Ovary (tissue), 9 donors: ENCODE measurements around the gene BCL2L14. TPM values are rescaled to one million over a fixed set of nuclear protein-coding genes. Genes with fewer than 3 reads are reported as not detected.
"Not testable (repeated sequence)": the region's sequence is repeated elsewhere in the genome, so short reads cannot be mapped to it uniquely, and the experiment has no call there.

Source experiments
- DNase-seq, 5 donors: peaks; one replicate each; pipeline ENCODE4 v3.0.0-alpha.2; 2019 to 2020
- H3K27ac ChIP-seq, 2 donors: fragments of 200-600 bp; one replicate each; pipeline versions ENCODE4 v1.5.1 to v1.8.0; 2019 to 2022
- H3K27me3 ChIP-seq: fragments of 200-600 bp; one replicate; pipeline ENCODE4 v1.8.0; 2022
- H3K36me3 ChIP-seq: fragments of 200-600 bp; sonication (generic); one replicate; pipeline ENCODE4 v1.5.1; 2019
- H3K4me1 ChIP-seq: one replicate; pipeline ENCODE4 v1.8.1; 2013; ENCODE audit warnings: mild to moderate bottlenecking, moderate library complexity; ENCODE audit not compliant: insufficient read depth
- H3K4me3 ChIP-seq: fragments of 200-600 bp; sonication (generic); one replicate; pipeline ENCODE4 v1.5.1; 2017
- H3K9me3 ChIP-seq, 2 donors: fragments of 200-600 bp in 1 of 2; sonication (generic) in 1 of 2; one replicate each; pipeline versions ENCODE4 v1.5.1 to v1.8.1; 2013 to 2019; ENCODE audit warnings: mild to moderate bottlenecking in 1 of 2, moderate library complexity in 1 of 2
- CTCF ChIP-seq, 3 donors: fragments of 450-650 bp in 2 of 3; fragments of 200-600 bp in 1 of 3; IDR thresholded peaks; one replicate each; pipeline versions ENCODE4 v1.5.1 to v1.8.0; 2016 to 2022; ENCODE audit warnings: antibody characterized with exemption in 3 of 3, mild to moderate bottlenecking in 1 of 3
- EP300 ChIP-seq: sonication (generic); formaldehyde crosslinking; IDR thresholded peaks from one replicate; pipeline ENCODE4 v1.6.1; 2017; ENCODE audit warnings: antibody characterized with exemption
- POLR2A ChIP-seq: fragments of 450-650 bp; IDR thresholded peaks from one replicate; pipeline ENCODE4 v1.6.1; 2017; ENCODE audit warnings: antibody characterized with exemption, mild to moderate bottlenecking, moderate library complexity
- WGBS, 3 donors: extraction: QIAGEN DNeasy Blood & Tissue Kit in 1 of 3; methylation state at CpG; one replicate each; pipeline versions ENCODE4 v1.1.5 to v1.1.7; 2013 to 2017; 5-methylcytosine and 5-hydroxymethylcytosine counted together
- intact Hi-C, 4 donors: fragments of 100-400 bp; cut with DNase I; formaldehyde crosslinking; loops; one replicate each; pipeline versions ENCODE4 v1.11.0 to v1.15.1; 2022 to 2023
- polyA plus RNA-seq, 2 donors: library from polyadenylated mRNA; stranded (reverse); fragments of 200-250 nt in 1 of 2; fragments of 350-450 nt in 1 of 2; fragmentation: Illumina TruSeq in 1 of 2; extraction: RNeasy Lipid Tissue Mini Kit (QIAGEN cat#74804) in 1 of 2; gene quantifications; one replicate each; pipeline ENCODE4 v1.2.3, GENCODE V29; 2013 to 2014
- total RNA-seq, 7 donors: library from RNA; depleted of rRNA in 2 of 7; stranded (reverse); fragments of >200 nt in 2 of 7; fragmentation: NEBNext Ultra II Directional in 3 of 7; extraction: Animal tissue kit (Norgen Biotek cat#: 25700) in 3 of 7; gene quantifications; one replicate each; pipeline versions ENCODE4 v1.1.0 to v1.2.4, GENCODE V29; 2016 to 2023
- donor health status: DM: no; HTN: no; CAD: no; lungs with moderate emphysema.
- donor health status: DM: no; HTN: no; CAD: no.
- donor health status: Bipolar disorder and iron deficiency.
- donor health status: DM: yes; HTN: yes; CAD: no.
- donor health status: DM: no; HTN: no; CAD: no.
- donor health status: DM: yes; HTN: yes; CAD: no.

Gene BCL2L14
- total and polyA plus RNA-seq, 9 donors = 0.11 TPM; not detected in 8

- TF ChIP-seq CTCF (IDR thresholded peaks at IDR 0.05) (no peak), POLR2A (no peak), EP300 (no peak)
- Histone ChIP-seq H3K4me1 (no peaks in the 10 kb centered on the region), H3K36me3 (no peaks in the 10 kb centered on the region), H3K4me3 (no peak overlapping the region), H3K9me3 (peaks cover 0 to 4% of the 10 kb centered on the region in 2 donors), H3K27me3 (no peaks in the 10 kb centered on the region), H3K27ac (no peak overlapping the region)
- WGBS, 3 donors = 93 to 100% (median 93%) methylated on average over 1 of the region's 1 CpG
- intact Hi-C loops = no loop called here
- DNase-seq = no peak
Observed at GRCh38 chr12:12108441-12109058, 37.8 kb downstream of the BCL2L14 start.

- WGBS, 3 donors = 84 to 98% (median 97%) methylated on average over 37 of the region's 37 CpGs
- H3K4me1 ChIP-seq, H3K27me3 ChIP-seq, H3K4me3 ChIP-seq, H3K9me3 ChIP-seq, intact Hi-C loops, H3K27ac ChIP-seq, DNase-seq, H3K36me3 ChIP-seq: not testable (repeated sequence)
Observed at GRCh38 chr12:12110923-12111555, 40.3 kb downstream of the BCL2L14 start.

- no peaks in the 10 kb centered on the region for H3K9me3 ChIP-seq
- H3K4me3 ChIP-seq = no peak overlapping the region
- WGBS, 3 donors = 74 to 77% (median 76%) methylated on average over 4 of the region's 4 CpGs
- TF ChIP-seq CTCF (IDR thresholded peaks at IDR 0.05) (no peak), POLR2A (no peak), EP300 (no peak)
- no peaks in the 10 kb centered on the region for H3K4me1 ChIP-seq
- no peak overlapping the region for H3K27ac ChIP-seq
- intact Hi-C loops = no loop called here
- no peaks in the 10 kb centered on the region for H3K27me3 ChIP-seq
- no peak for DNase-seq
- no peaks in the 10 kb centered on the region for H3K36me3 ChIP-seq
Observed at GRCh38 chr12:12115514-12115913, 44.8 kb downstream of the BCL2L14 start.

GRCh38 chr12:12116677-12117076 is 45.9 kb downstream of the BCL2L14 start:
- WGBS, 3 donors = 92 to 96% (median 95%) methylated on average over 2 of the region's 2 CpGs
- no peak for DNase-seq
- H3K9me3 ChIP-seq = no peaks in the 10 kb centered on the region
- no peak overlapping the region for H3K27ac ChIP-seq
- H3K27me3 ChIP-seq = no peaks in the 10 kb centered on the region
- no peaks in the 10 kb centered on the region for H3K36me3 ChIP-seq
- intact Hi-C loops = no loop called here
- TF ChIP-seq EP300 = no peak
- TF ChIP-seq CTCF (IDR thresholded peaks at IDR 0.05) = no peak
- no peak for TF ChIP-seq POLR2A
- no peak overlapping the region for H3K4me3 ChIP-seq
- no peaks in the 10 kb centered on the region for H3K4me1 ChIP-seq

- intact Hi-C loops = no loop called here
- Histone ChIP-seq H3K27ac (no peak overlapping the region), H3K4me3 (no peak overlapping the region), H3K4me1 (no peaks in the 10 kb centered on the region), H3K36me3 (no peaks in the 10 kb centered on the region), H3K9me3 (no peaks in the 10 kb centered on the region), H3K27me3 (no peaks in the 10 kb centered on the region)
- 77 to 80% (median 79%) methylated on average over 5 of the region's 5 CpGs for WGBS, 3 donors
- no peak for DNase-seq
- TF ChIP-seq EP300 (no peak), POLR2A (no peak), CTCF (IDR thresholded peaks at IDR 0.05) (no peak)
Observed at GRCh38 chr12:12121061-12121460, 50.3 kb downstream of the BCL2L14 start.
